Natural killer cell (primary cell): ENCODE measurements around the gene ZNF491. TPM values are rescaled to one million over a fixed set of nuclear protein-coding genes. Genes with fewer than 3 reads are reported as not detected.
"Not testable (repeated sequence)": the region's sequence is repeated elsewhere in the genome, so short reads cannot be mapped to it uniquely, and the experiment has no call there.

Source experiments
- ATAC-seq, 3 donors: fragments of 150-1000 bp in 2 of 3; fragments of 200-7000 bp in 1 of 3; cut with Tn5 transposase; 1 replicate in 1 of 3; 2 replicates in 2 of 3; pipeline ENCODE4 v1.10.0; 2021; ENCODE audit warnings: mild to moderate bottlenecking in 2 of 3, moderate library complexity in 2 of 3
- DNase-seq, 2 donors: peaks; one replicate each; pipeline versions ENCODE4 v3.0.0 to v3.0.0-alpha.2; 2013 to 2021; ENCODE audit warnings: mixed read lengths in 1 of 2
- H3K27ac ChIP-seq: one replicate; pipeline ENCODE4 v1.5.1; 2013; ENCODE audit warnings: mild to moderate bottlenecking, low read length
- H3K27me3 ChIP-seq: one replicate; pipeline ENCODE4 v1.6.1; 2013; ENCODE audit warnings: low read length; ENCODE audit not compliant: control insufficient read depth, insufficient read depth
- H3K36me3 ChIP-seq: one replicate; pipeline ENCODE4 v1.6.1; 2013; ENCODE audit warnings: low read length; ENCODE audit not compliant: control insufficient read depth, insufficient read depth
- H3K4me1 ChIP-seq: one replicate; pipeline ENCODE4 v1.6.1; 2013; ENCODE audit warnings: low read length; ENCODE audit not compliant: control insufficient read depth, insufficient read depth
- H3K4me3 ChIP-seq: one replicate; pipeline ENCODE4 v1.5.1; 2013; ENCODE audit warnings: low read length
- H3K9me3 ChIP-seq: one replicate; pipeline ENCODE4 v1.6.1; 2013; ENCODE audit warnings: low read length; ENCODE audit not compliant: control insufficient read depth, insufficient read depth
- H3K27ac Mint-ChIP-seq, 2 donors: one replicate each; pipeline ENCODE4 v1.8.0; 2022; ENCODE audit warnings: mild to moderate bottlenecking in 2 of 2, mixed read lengths in 2 of 2, moderate library complexity in 1 of 2
- H3K27me3 Mint-ChIP-seq, 2 donors: one replicate each; pipeline ENCODE4 v1.8.0; 2022; ENCODE audit warnings: low read depth in 2 of 2, mixed read lengths in 2 of 2
- H3K36me3 Mint-ChIP-seq: one replicate; pipeline ENCODE4 v1.8.0; 2022; ENCODE audit warnings: mixed read lengths
- H3K4me1 Mint-ChIP-seq, 2 donors: one replicate each; pipeline ENCODE4 v1.8.0; 2022; ENCODE audit warnings: mixed read lengths in 2 of 2
- H3K4me3 Mint-ChIP-seq: one replicate; pipeline ENCODE4 v1.8.0; 2022; ENCODE audit warnings: mild to moderate bottlenecking, moderate library complexity, mixed read lengths
- H3K9me3 Mint-ChIP-seq, 2 donors: one replicate each; pipeline ENCODE4 v1.8.0; 2022; ENCODE audit warnings: mixed read lengths in 2 of 2
- CTCF ChIP-seq: fragments of 200-600 bp; IDR thresholded peaks from one replicate; pipeline ENCODE4 v1.8.0; 2022; ENCODE audit warnings: antibody characterized with exemption
- WGBS: methylation state at CpG from one replicate; pipeline ENCODE4 v1.1.7; 2013; ENCODE audit warnings: missing lambda C conversion rate; ENCODE audit not compliant: insufficient coverage; 5-methylcytosine and 5-hydroxymethylcytosine counted together
- intact Hi-C: fragments of 100-400 bp; cut with micrococcal nuclease; formaldehyde crosslinking; loops from one replicate; pipeline ENCODE4 v1.14.2; 2022
- total RNA-seq, 4 donors: library from RNA; stranded (reverse); fragments of 120-200 nt in 1 of 4; gene quantifications; one replicate each; pipeline versions ENCODE4 v1.2.3 to v1.2.4, GENCODE V29; 2013 to 2022

Gene ZNF491
- total RNA-seq, 3 donors from 2014 or later (not counting 1 experiment from before 2014, with no cell fraction given) = 1.9 to 3.8 (median 3.7) TPM

- H3K9me3 Mint-ChIP-seq = no peaks in the 10 kb centered on the region
- intact Hi-C loops = loop anchor here (1.0 to 5.0 kb wide), 2 partner anchors 16 to 33 kb away; partner anchors contain the start of genes ZNF439 and ZNF491
- peak overlapping the region; percentile 95 for H3K4me3 Mint-ChIP-seq
- no peaks in the 10 kb centered on the region for H3K27me3 Mint-ChIP-seq
- no peak for TF ChIP-seq CTCF
- no peaks in the 10 kb centered on the region for H3K36me3 Mint-ChIP-seq
- Histone ChIP-seq H3K36me3 (no peaks in the 10 kb centered on the region), H3K9me3 (no peaks in the 10 kb centered on the region), H3K27ac (peak overlapping the region; percentile 55), H3K4me3 (peak overlapping the region; percentile 83), H3K4me1 (peaks cover 17% of the 10 kb centered on the region), H3K27me3 (no peaks in the 10 kb centered on the region)
- peak in 1 of 3 donors; percentile 5 for ATAC-seq
- 13% methylated on average over 13 of the region's 13 CpGs for WGBS
- H3K4me1 Mint-ChIP-seq = peaks cover 25 to 32% of the 10 kb centered on the region in 2 donors
- H3K27ac Mint-ChIP-seq = peak overlapping the region; percentile 77 to 91
- no peak for DNase-seq
Measured at GRCh38 chr19:11814700-11815035, 16.3 kb downstream of the ZNF491 start.

- Histone ChIP-seq H3K9me3 (no peaks in the 10 kb centered on the region), H3K4me1 (no peaks in the 10 kb centered on the region), H3K36me3 (no peaks in the 10 kb centered on the region), H3K4me3 (no peak overlapping the region), H3K27me3 (no peaks in the 10 kb centered on the region), H3K27ac (no peak overlapping the region)
- WGBS = 92% methylated on average over 5 of the region's 5 CpGs
- H3K9me3 Mint-ChIP-seq = no peaks in the 10 kb centered on the region
- no peak for TF ChIP-seq CTCF
- H3K36me3 Mint-ChIP-seq = no peaks in the 10 kb centered on the region
- peak overlapping the region in 1 of 2 donors; percentile 8 for H3K27ac Mint-ChIP-seq
- intact Hi-C loops = no loop called here
- H3K4me3 Mint-ChIP-seq = no peak overlapping the region
- H3K27me3 Mint-ChIP-seq = no peaks in the 10 kb centered on the region
- ATAC-seq = no peak
- peaks cover 17 to 32% of the 10 kb centered on the region in 2 donors for H3K4me1 Mint-ChIP-seq
- DNase-seq = no peak
Measured at GRCh38 chr19:11821474-11822109, 23.3 kb downstream of the ZNF491 start.

GRCh38 chr19:11828957-11829876 lies 30.9 kb downstream of the ZNF491 start:
- not testable (repeated sequence) for H3K4me1 Mint-ChIP-seq

GRCh38 chr19:11832253-11832912 lies 34.1 kb downstream of the ZNF491 start:
- Mint-ChIP-seq H3K27me3 (no peaks in the 10 kb centered on the region), H3K4me3 (no peak overlapping the region), H3K36me3 (peaks cover 38% of the 10 kb centered on the region), H3K4me1 (no peaks in the 10 kb centered on the region), H3K9me3 (peaks cover 4 to 15% of the 10 kb centered on the region in 2 donors), H3K27ac (no peak overlapping the region)
- H3K4me3 ChIP-seq = no peak overlapping the region
- 95% methylated on average over 5 of the region's 8 CpGs for WGBS
- no peak for TF ChIP-seq CTCF
- no peak for ATAC-seq
- H3K36me3 ChIP-seq = peaks cover 25% of the 10 kb centered on the region
- H3K4me1 ChIP-seq = no peaks in the 10 kb centered on the region
- no peak overlapping the region for H3K27ac ChIP-seq
- DNase-seq = no peak
- peaks cover 45% of the 10 kb centered on the region for H3K9me3 ChIP-seq
- intact Hi-C loops = no loop called here
- H3K27me3 ChIP-seq = no peaks in the 10 kb centered on the region

More at GRCh38 chr19:11828957-11829876, 30.9 kb downstream of the ZNF491 start:
- H3K4me1 ChIP-seq, ATAC-seq, H3K4me3 Mint-ChIP-seq, H3K27ac Mint-ChIP-seq, H3K27ac ChIP-seq, H3K4me3 ChIP-seq, H3K27me3 Mint-ChIP-seq, DNase-seq, intact Hi-C loops, H3K27me3 ChIP-seq: not testable (repeated sequence)
- Mint-ChIP-seq H3K9me3 (peaks cover 4 to 15% of the 10 kb centered on the region in 2 donors), H3K36me3 (peaks cover 38% of the 10 kb centered on the region)
- WGBS = 94% methylated on average over 5 of the region's 7 CpGs
- peaks cover 36% of the 10 kb centered on the region for H3K9me3 ChIP-seq
- H3K36me3 ChIP-seq = peaks cover 25% of the 10 kb centered on the region
